ENCODE results near the gene CHSY1. TPM values are rescaled to one million over a fixed set of nuclear protein-coding genes. Genes with fewer than 3 reads are reported as not detected.

The CHSY1 gene
- total RNA-seq, 1 donor from 2014 or later: 39.7 TPM

- Mint-ChIP-seq H3K9me3 (ENCODE audit: unreplicated experiment) (peaks cover 3% of the 10 kb centered on the region), H3K4me1 (ENCODE audit: unreplicated experiment) (peaks cover 33% of the 10 kb centered on the region), H3K27me3 (ENCODE audit: unreplicated experiment) (no peaks in the 10 kb centered on the region), H3K36me3 (ENCODE audit: unreplicated experiment) (peaks cover 43% of the 10 kb centered on the region), H3K27ac (ENCODE audit: unreplicated experiment) (no peak overlapping the region), H3K4me3 (ENCODE audit: unreplicated experiment) (no peak overlapping the region)
- DNase-seq (ENCODE audit: extremely low spot score, unreplicated experiment): no peak
- TF ChIP-seq, protein P1, sequence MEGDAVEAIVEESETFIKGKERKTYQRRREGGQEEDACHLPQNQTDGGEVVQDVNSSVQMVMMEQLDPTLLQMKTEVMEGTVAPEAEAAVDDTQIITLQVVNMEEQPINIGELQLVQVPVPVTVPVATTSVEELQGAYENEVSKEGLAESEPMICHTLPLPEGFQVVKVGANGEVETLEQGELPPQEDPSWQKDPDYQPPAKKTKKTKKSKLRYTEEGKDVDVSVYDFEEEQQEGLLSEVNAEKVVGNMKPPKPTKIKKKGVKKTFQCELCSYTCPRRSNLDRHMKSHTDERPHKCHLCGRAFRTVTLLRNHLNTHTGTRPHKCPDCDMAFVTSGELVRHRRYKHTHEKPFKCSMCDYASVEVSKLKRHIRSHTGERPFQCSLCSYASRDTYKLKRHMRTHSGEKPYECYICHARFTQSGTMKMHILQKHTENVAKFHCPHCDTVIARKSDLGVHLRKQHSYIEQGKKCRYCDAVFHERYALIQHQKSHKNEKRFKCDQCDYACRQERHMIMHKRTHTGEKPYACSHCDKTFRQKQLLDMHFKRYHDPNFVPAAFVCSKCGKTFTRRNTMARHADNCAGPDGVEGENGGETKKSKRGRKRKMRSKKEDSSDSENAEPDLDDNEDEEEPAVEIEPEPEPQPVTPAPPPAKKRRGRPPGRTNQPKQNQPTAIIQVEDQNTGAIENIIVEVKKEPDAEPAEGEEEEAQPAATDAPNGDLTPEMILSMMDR (IDR thresholded peaks at IDR 0.05): no peak
These were observed 74.0 kb downstream of the CHSY1 start for GRCh38 chr15:101177866-101178265.

DNA sequence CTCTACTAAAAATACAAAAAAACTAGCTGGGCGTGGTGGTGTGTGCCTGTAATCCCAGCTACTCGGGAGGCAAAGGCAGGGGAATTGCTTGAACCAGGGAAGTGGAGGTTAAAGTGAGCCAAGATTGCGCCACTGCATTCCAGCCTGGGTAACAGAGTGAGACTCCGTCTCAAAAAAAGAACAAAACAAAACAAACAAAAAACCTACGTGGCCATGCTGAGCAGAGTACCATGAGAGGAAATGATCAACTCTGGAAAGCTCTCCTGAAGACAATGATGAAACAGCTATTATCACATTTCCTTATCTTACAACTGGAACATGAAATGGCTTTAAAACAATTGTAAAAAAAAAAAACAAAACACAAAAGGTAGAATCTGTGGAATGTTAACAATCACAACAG is 75.2 kb downstream of the CHSY1 start:
- Mint-ChIP-seq H3K36me3 (ENCODE audit: unreplicated experiment) (peaks cover 36% of the 10 kb centered on the region), H3K4me3 (ENCODE audit: unreplicated experiment) (no peak overlapping the region), H3K9me3 (ENCODE audit: unreplicated experiment) (no peaks in the 10 kb centered on the region), H3K4me1 (ENCODE audit: unreplicated experiment) (peaks cover 36% of the 10 kb centered on the region), H3K27me3 (ENCODE audit: unreplicated experiment) (no peaks in the 10 kb centered on the region), H3K27ac (ENCODE audit: unreplicated experiment) (peak overlapping the region; percentile 52)
- TF ChIP-seq, protein P1 (IDR thresholded peaks at IDR 0.05): no peak
- DNase-seq (ENCODE audit: extremely low spot score, unreplicated experiment): no peak

DNA sequence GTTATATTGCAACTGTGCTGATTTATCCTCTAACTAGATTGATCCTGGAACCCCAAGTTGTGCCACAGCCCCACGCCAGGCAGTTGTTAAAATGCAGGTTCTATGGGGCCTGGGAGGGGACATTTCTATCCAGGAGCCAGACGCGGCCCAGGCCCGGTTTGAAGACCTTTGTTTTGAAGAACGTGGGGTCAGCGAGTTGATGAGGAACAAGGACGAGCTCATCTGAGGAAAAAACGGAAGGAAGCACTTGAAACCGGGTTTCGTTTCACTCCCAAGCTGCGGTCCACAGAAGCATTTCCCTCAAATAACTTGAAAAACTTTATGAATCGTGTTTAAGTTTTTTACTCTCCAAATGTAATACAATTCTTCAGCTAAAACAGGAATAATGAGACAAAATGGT is 76.4 kb downstream of the CHSY1 start:
- no peak for DNase-seq (ENCODE audit: extremely low spot score, unreplicated experiment)
- Mint-ChIP-seq H3K27ac (ENCODE audit: unreplicated experiment) (peak overlapping the region; percentile 13), H3K4me3 (ENCODE audit: unreplicated experiment) (no peak overlapping the region), H3K4me1 (ENCODE audit: unreplicated experiment) (peaks cover 35% of the 10 kb centered on the region), H3K36me3 (ENCODE audit: unreplicated experiment) (peaks cover 34% of the 10 kb centered on the region), H3K9me3 (ENCODE audit: unreplicated experiment) (no peaks in the 10 kb centered on the region), H3K27me3 (ENCODE audit: unreplicated experiment) (no peaks in the 10 kb centered on the region)
- TF ChIP-seq, protein P1 (IDR thresholded peaks at IDR 0.05): no peak

GRCh38 chr15:101174152-101174920 is 77.5 kb downstream of the CHSY1 start:
- H3K9me3 Mint-ChIP-seq (ENCODE audit: unreplicated experiment): no peaks in the 10 kb centered on the region
- TF ChIP-seq, protein P1 (IDR thresholded peaks at IDR 0.05): no peak
- H3K4me3 Mint-ChIP-seq (ENCODE audit: unreplicated experiment): no peak overlapping the region
- no peaks in the 10 kb centered on the region for H3K27me3 Mint-ChIP-seq (ENCODE audit: unreplicated experiment)
- DNase-seq (ENCODE audit: extremely low spot score, unreplicated experiment): no peak
- peaks cover 28% of the 10 kb centered on the region for H3K4me1 Mint-ChIP-seq (ENCODE audit: unreplicated experiment)
- no peak overlapping the region for H3K27ac Mint-ChIP-seq (ENCODE audit: unreplicated experiment)
- peaks cover 34% of the 10 kb centered on the region for H3K36me3 Mint-ChIP-seq (ENCODE audit: unreplicated experiment)

- Mint-ChIP-seq H3K27ac (ENCODE audit: unreplicated experiment) (no peak overlapping the region), H3K36me3 (ENCODE audit: unreplicated experiment) (peaks cover 34% of the 10 kb centered on the region), H3K27me3 (ENCODE audit: unreplicated experiment) (no peaks in the 10 kb centered on the region), H3K9me3 (ENCODE audit: unreplicated experiment) (no peaks in the 10 kb centered on the region), H3K4me3 (ENCODE audit: unreplicated experiment) (no peak overlapping the region), H3K4me1 (ENCODE audit: unreplicated experiment) (peaks cover 32% of the 10 kb centered on the region)
- TF ChIP-seq, protein P1 (IDR thresholded peaks at IDR 0.05): no peak
- no peak for DNase-seq (ENCODE audit: extremely low spot score, unreplicated experiment)
These were observed 78.4 kb downstream of the CHSY1 start for GRCh38 chr15:101173233-101174119.
